ENCODE measurements around the gene NBEA.

NBEA gene

DNA sequence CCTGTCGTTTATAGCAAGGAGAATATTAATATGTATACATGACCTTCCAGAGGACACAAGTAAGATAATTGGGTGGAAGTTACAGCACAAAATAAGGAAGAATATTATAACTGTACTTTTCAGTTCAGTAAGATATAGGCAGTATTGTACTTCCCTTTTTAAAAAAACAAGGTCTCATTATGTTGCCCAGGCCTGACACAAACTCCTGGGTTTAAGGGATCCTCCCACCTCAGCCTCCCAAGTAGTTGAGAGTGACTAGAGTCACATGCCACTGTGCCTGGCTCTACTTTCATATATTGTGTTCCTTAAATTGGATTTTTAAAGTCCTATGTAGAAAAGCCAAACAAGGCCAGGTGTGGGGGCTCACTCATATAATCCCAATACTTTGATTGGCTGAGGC is 553.9 kb downstream of the NBEA start:
- no peak for DNase-seq (ENCODE audit: low read depth)
- no peak overlapping the region for H3K4me3 ChIP-seq (ENCODE audit: control insufficient read depth, low read depth, low read length)
- TF ChIP-seq, protein P1, sequence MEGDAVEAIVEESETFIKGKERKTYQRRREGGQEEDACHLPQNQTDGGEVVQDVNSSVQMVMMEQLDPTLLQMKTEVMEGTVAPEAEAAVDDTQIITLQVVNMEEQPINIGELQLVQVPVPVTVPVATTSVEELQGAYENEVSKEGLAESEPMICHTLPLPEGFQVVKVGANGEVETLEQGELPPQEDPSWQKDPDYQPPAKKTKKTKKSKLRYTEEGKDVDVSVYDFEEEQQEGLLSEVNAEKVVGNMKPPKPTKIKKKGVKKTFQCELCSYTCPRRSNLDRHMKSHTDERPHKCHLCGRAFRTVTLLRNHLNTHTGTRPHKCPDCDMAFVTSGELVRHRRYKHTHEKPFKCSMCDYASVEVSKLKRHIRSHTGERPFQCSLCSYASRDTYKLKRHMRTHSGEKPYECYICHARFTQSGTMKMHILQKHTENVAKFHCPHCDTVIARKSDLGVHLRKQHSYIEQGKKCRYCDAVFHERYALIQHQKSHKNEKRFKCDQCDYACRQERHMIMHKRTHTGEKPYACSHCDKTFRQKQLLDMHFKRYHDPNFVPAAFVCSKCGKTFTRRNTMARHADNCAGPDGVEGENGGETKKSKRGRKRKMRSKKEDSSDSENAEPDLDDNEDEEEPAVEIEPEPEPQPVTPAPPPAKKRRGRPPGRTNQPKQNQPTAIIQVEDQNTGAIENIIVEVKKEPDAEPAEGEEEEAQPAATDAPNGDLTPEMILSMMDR (IDR thresholded peaks at IDR 0.05; ENCODE audit: control insufficient read depth, insufficient read depth, low read depth, low read length, missing control alignments), result no peak

DNA sequence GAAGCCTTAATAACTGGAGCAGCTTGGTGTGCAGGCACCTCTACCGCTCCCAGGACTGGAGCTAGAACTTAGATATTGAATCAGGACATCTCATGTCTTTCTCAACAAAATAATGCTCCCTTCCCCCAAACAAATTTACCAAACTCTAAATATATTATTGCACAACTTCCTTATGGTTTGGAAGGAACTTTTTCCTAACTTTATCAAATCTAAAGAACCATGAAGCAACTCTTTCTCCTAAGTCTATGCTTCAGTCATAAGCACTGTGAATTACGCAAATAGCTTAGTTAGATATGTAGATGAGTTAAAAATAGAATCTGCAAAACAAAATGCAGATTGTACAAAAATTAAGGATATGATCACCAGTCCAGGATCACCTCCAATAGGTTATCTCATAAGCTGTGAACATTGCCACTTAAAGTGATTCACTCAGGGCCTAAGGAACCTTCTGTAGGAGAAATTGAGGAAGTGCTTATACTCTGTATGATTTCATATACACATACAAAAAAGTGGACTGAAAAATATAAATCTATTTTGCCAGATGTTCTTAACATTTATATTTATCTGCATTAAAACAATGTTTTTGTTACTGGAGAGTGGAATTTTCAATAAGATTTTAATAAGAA is 554.8 kb downstream of the NBEA start:
- DNase-seq (ENCODE audit: low read depth), result no peak
- TF ChIP-seq, protein P1 (IDR thresholded peaks at IDR 0.05; ENCODE audit: control insufficient read depth, insufficient read depth, low read depth, low read length, missing control alignments), result no peak
- H3K4me3 ChIP-seq (ENCODE audit: control insufficient read depth, low read depth, low read length), result no peak overlapping the region

DNA sequence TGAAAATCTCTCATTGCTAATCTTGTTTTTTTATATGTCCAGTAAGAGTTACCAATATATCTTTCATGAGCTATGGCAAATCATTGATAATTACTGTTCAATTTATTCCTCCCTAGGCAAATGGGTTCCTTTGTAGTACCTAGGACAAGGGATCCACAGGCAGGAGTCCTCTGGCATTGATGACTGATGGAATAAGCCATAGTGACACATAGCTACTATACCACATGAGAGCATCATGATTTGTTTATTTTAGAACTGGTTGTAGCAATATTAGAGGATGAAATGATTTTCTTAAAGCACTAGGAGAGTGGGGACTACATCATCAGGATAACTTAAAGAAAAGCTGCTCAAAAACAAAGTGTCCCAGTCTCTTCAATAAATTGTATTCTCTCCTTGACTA is 556.2 kb downstream of the NBEA start:
- no peak for DNase-seq (ENCODE audit: low read depth)
- no peak overlapping the region for H3K4me3 ChIP-seq (ENCODE audit: control insufficient read depth, low read depth, low read length)
- TF ChIP-seq, protein P1 (IDR thresholded peaks at IDR 0.05; ENCODE audit: control insufficient read depth, insufficient read depth, low read depth, low read length, missing control alignments), result no peak

DNA sequence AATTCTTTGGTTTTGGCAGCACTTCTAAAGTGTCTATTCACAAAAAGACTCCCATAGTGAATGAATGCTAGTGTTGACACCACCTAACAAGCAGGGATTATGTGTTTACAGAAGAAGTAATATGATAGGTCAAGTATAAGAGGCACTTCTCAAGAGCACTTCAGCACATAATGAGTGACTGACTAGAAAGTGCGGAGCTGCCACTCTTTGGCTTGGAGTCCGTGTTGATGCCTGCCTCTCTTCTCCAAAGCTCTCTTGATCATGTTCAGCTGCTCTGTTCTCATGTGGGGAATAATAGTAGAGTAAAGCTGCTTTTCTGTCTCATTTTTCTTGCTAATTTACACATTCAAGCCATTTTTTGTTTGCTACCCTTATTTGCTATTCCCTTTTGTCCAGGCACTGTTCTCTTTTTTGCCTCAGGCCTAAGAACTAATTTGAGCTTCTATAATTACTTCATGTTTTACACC is 557.2 kb downstream of the NBEA start:
- no peak for DNase-seq (ENCODE audit: low read depth)
- H3K4me3 ChIP-seq (ENCODE audit: control insufficient read depth, low read depth, low read length), result no peak overlapping the region
- TF ChIP-seq, protein P1 (IDR thresholded peaks at IDR 0.05; ENCODE audit: control insufficient read depth, insufficient read depth, low read depth, low read length, missing control alignments), result no peak

DNA sequence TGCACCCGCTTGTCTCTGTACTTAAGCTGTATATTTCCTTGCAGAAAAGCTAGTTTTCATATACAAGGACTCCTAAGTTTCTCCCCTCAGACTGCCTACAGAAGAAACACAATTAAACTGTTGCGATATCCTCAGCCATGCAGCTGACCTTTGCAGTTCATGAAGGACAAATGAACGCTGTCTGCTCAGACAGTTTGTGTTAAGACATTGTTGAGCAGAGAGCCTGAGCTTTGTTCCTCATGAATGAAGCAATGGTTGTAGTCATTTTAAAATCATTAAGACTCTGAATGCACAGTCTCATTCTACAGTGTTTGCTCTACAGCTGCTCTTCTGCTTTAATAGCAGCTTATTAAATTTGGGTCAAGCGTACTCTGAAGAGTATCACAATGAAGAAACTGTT is 557.6 kb downstream of the NBEA start:
- TF ChIP-seq, protein P1 (IDR thresholded peaks at IDR 0.05; ENCODE audit: control insufficient read depth, insufficient read depth, low read depth, low read length, missing control alignments), result no peak
- no peak overlapping the region for H3K4me3 ChIP-seq (ENCODE audit: control insufficient read depth, low read depth, low read length)
- no peak for DNase-seq (ENCODE audit: low read depth)

DNA sequence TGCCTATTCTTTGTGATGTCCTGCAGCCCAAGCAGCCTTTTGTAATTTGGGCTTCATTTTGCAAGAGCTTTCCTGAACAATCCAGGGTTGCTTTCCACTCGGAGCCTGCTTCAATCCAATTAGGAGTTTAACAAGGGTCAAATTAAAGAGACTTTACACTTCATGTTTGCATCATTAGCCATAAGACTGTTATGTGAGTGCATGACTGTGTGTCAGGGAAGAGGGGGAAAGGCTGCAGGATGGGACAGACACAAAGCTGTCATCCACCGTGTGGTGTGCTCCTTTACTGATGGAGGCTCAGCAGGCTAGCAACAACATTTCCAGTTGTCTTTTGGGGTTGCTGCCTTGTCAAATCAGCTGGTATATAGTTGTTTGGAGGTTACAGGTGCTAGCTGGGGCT is 558.1 kb downstream of the NBEA start:
- no peak for DNase-seq (ENCODE audit: low read depth)
- no peak overlapping the region for H3K4me3 ChIP-seq (ENCODE audit: control insufficient read depth, low read depth, low read length)
- TF ChIP-seq, protein P1 (IDR thresholded peaks at IDR 0.05; ENCODE audit: control insufficient read depth, insufficient read depth, low read depth, low read length, missing control alignments), result no peak

Data from AG09309 (cell line).